Fibroblast of the aortic adventitia (primary cell): Measurements from ENCODE around the gene DCC. TPM values are rescaled to one million over a fixed set of nuclear protein-coding genes. Genes with fewer than 3 reads are reported as not detected.

ENCODE experiments used
- DNase-seq: peaks from one replicate; pipeline ENCODE4 v3.0.0-alpha.2; 2010; ENCODE audit warnings: low read depth
- H3K4me3 ChIP-seq: 2 replicates; pipeline ENCODE4 v1.5.1; 2011; ENCODE audit warnings: low read depth, mild to moderate bottlenecking, control low read depth, low read length, moderate library complexity
- total RNA-seq: library from RNA; depleted of rRNA; stranded (reverse); fragments of >200 nt; gene quantifications from 2 replicates; pipeline ENCODE4 v1.2.3, GENCODE V29; 2012; ENCODE audit warnings: low replicate concordance
- TF ChIP-seq, protein P1 (sequence below): IDR thresholded peaks from 2 replicates; pipeline ENCODE4 v1.5.1; 2011; ENCODE audit warnings: mild to moderate bottlenecking, low read length, control low read depth, inconsistent platforms; ENCODE audit not compliant: insufficient read depth

The DCC gene
- total RNA-seq, 1 donor = 0.09 TPM

DNA sequence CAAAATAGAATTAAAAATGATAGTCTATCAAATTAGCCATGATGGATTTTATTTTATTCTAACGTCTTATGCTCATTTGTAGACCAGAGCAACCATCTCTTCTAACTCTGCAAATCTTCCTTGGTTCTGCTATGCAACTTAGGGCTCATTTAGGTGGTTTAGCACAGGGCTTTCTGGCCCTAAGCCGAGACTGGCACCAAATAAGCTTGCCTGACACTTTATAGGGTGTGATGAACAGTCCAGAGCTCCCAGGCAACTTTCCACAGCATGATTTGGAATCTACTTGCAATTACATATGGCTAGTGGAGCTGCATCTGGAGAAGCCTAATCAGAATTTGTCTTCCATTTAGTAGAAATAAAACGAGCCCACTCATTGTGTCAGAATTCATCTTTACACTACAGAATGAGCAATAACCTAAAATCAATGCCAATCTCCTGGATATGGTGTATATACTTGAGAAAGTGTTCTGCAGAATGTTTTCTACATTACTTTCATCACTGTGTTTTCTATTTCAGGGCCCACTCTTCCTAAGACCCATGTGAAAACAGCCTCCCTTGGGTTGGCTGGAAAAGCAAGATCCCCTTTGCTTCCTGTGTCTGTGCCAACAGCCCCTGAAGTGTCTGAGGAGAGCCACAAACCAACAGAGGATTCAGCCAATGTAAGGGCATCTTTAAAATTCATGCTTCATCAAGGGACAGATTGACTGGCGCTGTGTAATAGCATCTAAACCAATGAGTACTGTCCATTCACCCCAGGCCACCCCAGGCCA, 1186.3 kb downstream of the DCC start:
- TF ChIP-seq, protein P1, sequence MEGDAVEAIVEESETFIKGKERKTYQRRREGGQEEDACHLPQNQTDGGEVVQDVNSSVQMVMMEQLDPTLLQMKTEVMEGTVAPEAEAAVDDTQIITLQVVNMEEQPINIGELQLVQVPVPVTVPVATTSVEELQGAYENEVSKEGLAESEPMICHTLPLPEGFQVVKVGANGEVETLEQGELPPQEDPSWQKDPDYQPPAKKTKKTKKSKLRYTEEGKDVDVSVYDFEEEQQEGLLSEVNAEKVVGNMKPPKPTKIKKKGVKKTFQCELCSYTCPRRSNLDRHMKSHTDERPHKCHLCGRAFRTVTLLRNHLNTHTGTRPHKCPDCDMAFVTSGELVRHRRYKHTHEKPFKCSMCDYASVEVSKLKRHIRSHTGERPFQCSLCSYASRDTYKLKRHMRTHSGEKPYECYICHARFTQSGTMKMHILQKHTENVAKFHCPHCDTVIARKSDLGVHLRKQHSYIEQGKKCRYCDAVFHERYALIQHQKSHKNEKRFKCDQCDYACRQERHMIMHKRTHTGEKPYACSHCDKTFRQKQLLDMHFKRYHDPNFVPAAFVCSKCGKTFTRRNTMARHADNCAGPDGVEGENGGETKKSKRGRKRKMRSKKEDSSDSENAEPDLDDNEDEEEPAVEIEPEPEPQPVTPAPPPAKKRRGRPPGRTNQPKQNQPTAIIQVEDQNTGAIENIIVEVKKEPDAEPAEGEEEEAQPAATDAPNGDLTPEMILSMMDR = no peak
- no peak overlapping the region for H3K4me3 ChIP-seq
- DNase-seq = no peak

DNA sequence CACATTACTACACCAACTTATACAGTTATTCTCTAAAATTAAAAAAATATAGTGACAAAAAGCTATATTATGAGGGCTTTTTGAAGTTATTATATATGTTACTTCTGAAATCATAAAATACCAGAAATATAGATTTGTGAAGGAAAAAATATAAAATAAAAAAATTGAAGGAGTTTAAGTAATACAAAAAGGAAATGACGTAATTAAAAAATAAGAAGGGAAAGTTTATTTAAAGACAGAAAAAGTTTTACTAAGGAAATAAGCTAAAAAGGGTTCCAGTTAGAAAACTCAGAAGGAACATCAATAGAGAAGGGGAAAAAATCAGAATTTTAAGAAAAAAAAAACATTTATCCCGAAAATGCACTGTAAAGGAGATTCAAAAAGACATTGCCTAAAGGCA, 1187.4 kb downstream of the DCC start:
- TF ChIP-seq, protein P1 = no peak
- no peak overlapping the region for H3K4me3 ChIP-seq
- no peak for DNase-seq

DNA sequence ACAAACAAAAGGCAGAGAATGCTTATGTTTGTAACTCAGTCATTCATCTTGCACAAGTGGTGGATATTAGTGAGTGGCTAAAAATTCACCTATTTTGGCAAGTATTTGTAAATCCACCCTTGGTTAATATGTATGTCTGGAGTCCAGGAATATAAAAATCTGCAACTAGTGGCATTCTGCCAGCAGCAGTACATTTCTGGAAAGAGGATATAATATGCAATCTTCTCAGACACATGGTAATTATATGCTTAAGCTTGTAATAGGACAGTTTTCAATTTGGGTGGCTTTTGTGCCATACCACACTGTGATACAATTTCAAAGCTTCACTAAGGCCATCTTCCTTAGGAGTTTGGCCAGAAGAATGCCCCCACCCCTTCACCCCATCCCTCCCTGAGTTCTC, 1191.2 kb downstream of the DCC start:
- no peak overlapping the region for H3K4me3 ChIP-seq
- TF ChIP-seq, protein P1 = no peak
- DNase-seq = no peak

DNA sequence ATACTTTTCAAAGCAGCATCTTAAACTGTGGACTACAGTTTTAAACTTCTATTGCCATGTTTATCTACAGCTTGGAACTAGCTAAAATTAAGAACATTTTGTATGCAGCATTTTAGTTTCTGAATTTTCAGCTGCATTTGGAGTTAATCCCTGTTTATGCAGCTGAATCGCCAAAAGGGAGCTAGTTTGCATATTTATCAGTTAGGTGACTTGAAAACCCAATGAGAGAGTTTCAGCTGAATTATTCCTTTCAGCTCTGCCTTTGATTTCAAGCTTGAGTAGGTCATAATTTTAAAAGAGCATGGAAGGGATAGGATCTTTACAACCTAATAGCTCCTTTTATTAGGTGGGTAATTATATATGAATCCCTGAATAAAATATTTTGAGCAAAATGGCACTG, 1191.9 kb downstream of the DCC start:
- DNase-seq = no peak
- no peak overlapping the region for H3K4me3 ChIP-seq
- TF ChIP-seq, protein P1 = no peak

DNA sequence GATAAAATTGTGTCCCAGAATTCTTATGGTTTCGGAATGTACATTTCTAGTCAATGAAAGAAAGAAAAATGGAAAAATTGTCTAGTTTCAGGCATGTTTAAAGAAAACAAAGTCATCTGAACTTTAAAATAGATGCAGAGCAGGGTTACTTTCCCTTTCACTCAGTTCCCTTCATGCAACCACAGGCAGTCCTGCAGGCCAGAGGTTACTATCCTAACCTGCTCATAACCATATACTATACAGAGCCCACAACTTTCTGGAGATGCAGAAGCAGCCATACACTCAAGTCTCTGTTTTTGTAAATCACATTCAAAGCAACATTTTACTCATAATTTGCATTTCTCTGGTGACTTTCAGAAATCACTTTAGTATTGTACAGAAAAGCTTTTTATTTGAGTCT, 1194.2 kb downstream of the DCC start:
- no peak for DNase-seq
- no peak overlapping the region for H3K4me3 ChIP-seq
- TF ChIP-seq, protein P1 = no peak

DNA sequence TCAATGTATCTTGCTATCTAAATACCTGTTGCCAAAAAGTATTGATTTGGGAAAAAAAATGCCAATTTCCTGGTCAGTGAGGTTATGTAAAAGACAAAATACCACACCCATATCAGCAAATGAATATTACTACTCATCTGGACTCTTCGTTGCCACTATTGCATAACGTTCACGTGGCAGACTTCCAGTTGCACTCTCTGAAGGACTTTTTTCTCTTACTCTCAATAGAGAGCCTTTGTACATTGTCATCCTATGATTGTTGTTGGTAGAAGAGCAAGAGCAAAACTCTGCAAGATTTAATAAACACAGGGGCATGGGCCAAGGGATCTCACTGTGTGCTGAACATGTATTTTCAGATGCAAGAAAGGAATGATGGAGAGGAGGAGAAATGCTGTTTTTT, 1194.7 kb downstream of the DCC start:
- TF ChIP-seq, protein P1 = no peak
- no peak overlapping the region for H3K4me3 ChIP-seq
- no peak for DNase-seq

DNA sequence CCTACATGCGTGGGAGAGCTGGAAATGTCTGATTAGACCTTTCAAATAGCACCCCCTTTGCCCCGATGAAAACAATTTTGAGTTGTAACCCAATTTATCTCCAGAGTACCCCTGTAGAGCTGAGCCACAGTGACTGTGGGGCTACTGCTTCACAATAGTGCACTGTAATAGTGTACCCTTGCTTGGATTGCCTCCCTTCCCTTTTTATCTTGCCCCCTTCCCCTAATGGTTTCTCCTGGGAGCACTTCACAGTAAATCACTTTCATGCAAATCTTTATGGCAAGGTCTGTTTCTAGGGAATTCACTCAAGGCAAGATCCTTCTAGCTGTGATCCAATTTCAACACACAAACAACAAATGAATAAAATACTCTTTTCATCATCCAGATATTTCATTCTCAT, 1196.9 kb downstream of the DCC start:
- no peak for DNase-seq
- no peak overlapping the region for H3K4me3 ChIP-seq
- TF ChIP-seq, protein P1 = no peak
